Measurements from ENCODE around the gene PROSER2. TPM values are rescaled to one million over a fixed set of nuclear protein-coding genes. Genes with fewer than 3 reads are reported as not detected.

The PROSER2 gene
- total RNA-seq, 1 donor: 6.9 TPM

- peak; percentile 15 for DNase-seq (ENCODE audit: insufficient read length, low spot score, missing footprints)
- Histone ChIP-seq H3K4me3 (ENCODE audit: insufficient read depth, low read length) (no peak overlapping the region), H2AFZ (ENCODE audit: low read length) (no peak overlapping the region), H3K27ac (ENCODE audit: low read depth, low read length) (no peak overlapping the region), H3K4me2 (ENCODE audit: insufficient read depth, low read length) (no peak overlapping the region), H3K27me3 (ENCODE audit: insufficient read depth, low read length) (no peaks in the 10 kb centered on the region), H3K4me1 (ENCODE audit: insufficient read depth, low read length) (no peaks in the 10 kb centered on the region), H4K20me1 (ENCODE audit: insufficient read depth, low read length) (no peaks in the 10 kb centered on the region), H3K36me3 (ENCODE audit: insufficient read depth, low read length) (no peaks in the 10 kb centered on the region), H3K9me3 (ENCODE audit: low read depth, low read length) (no peaks in the 10 kb centered on the region), H3K79me2 (ENCODE audit: insufficient read depth, low read length) (no peaks in the 10 kb centered on the region)
- TF ChIP-seq CTCF (IDR thresholded peaks at IDR 0.05; ENCODE audit: extremely low read depth, low read depth, low read length): no peak
These were observed 70.7 kb downstream of the PROSER2 start for GRCh38 chr10:11893749-11894278.

GRCh38 chr10:11894381-11895107 lies 71.4 kb downstream of the PROSER2 start:
- Histone ChIP-seq H2AFZ (ENCODE audit: low read length) (no peak overlapping the region), H3K79me2 (ENCODE audit: insufficient read depth, low read length) (no peaks in the 10 kb centered on the region), H3K27me3 (ENCODE audit: insufficient read depth, low read length) (no peaks in the 10 kb centered on the region), H3K9me3 (ENCODE audit: low read depth, low read length) (no peaks in the 10 kb centered on the region), H3K4me3 (ENCODE audit: insufficient read depth, low read length) (no peak overlapping the region), H4K20me1 (ENCODE audit: insufficient read depth, low read length) (no peaks in the 10 kb centered on the region), H3K36me3 (ENCODE audit: insufficient read depth, low read length) (no peaks in the 10 kb centered on the region), H3K27ac (ENCODE audit: low read depth, low read length) (no peak overlapping the region), H3K4me2 (ENCODE audit: insufficient read depth, low read length) (no peak overlapping the region), H3K4me1 (ENCODE audit: insufficient read depth, low read length) (no peaks in the 10 kb centered on the region)
- TF ChIP-seq CTCF (IDR thresholded peaks at IDR 0.05; ENCODE audit: extremely low read depth, low read depth, low read length): no peak
- DNase-seq (ENCODE audit: insufficient read length, low spot score, missing footprints): peak; percentile 56

GRCh38 chr10:11895108-11895466 lies 71.9 kb downstream of the PROSER2 start:
- Histone ChIP-seq H3K27ac (ENCODE audit: low read depth, low read length) (no peak overlapping the region), H3K4me2 (ENCODE audit: insufficient read depth, low read length) (no peak overlapping the region), H3K4me1 (ENCODE audit: insufficient read depth, low read length) (no peaks in the 10 kb centered on the region), H3K79me2 (ENCODE audit: insufficient read depth, low read length) (no peaks in the 10 kb centered on the region), H4K20me1 (ENCODE audit: insufficient read depth, low read length) (no peaks in the 10 kb centered on the region), H3K27me3 (ENCODE audit: insufficient read depth, low read length) (no peaks in the 10 kb centered on the region), H3K9me3 (ENCODE audit: low read depth, low read length) (no peaks in the 10 kb centered on the region), H3K4me3 (ENCODE audit: insufficient read depth, low read length) (no peak overlapping the region), H3K36me3 (ENCODE audit: insufficient read depth, low read length) (no peaks in the 10 kb centered on the region), H2AFZ (ENCODE audit: low read length) (no peak overlapping the region)
- DNase-seq (ENCODE audit: insufficient read length, low spot score, missing footprints): peak; percentile 62
- no peak for TF ChIP-seq CTCF (IDR thresholded peaks at IDR 0.05; ENCODE audit: extremely low read depth, low read depth, low read length)

GRCh38 chr10:11895598-11895997 lies 72.4 kb downstream of the PROSER2 start:
- Histone ChIP-seq H3K4me3 (ENCODE audit: insufficient read depth, low read length) (no peak overlapping the region), H4K20me1 (ENCODE audit: insufficient read depth, low read length) (no peaks in the 10 kb centered on the region), H3K79me2 (ENCODE audit: insufficient read depth, low read length) (no peaks in the 10 kb centered on the region), H3K27me3 (ENCODE audit: insufficient read depth, low read length) (no peaks in the 10 kb centered on the region), H3K4me1 (ENCODE audit: insufficient read depth, low read length) (no peaks in the 10 kb centered on the region), H3K4me2 (ENCODE audit: insufficient read depth, low read length) (no peak overlapping the region), H3K27ac (ENCODE audit: low read depth, low read length) (no peak overlapping the region), H3K9me3 (ENCODE audit: low read depth, low read length) (no peaks in the 10 kb centered on the region), H3K36me3 (ENCODE audit: insufficient read depth, low read length) (no peaks in the 10 kb centered on the region), H2AFZ (ENCODE audit: low read length) (no peak overlapping the region)
- TF ChIP-seq CTCF (IDR thresholded peaks at IDR 0.05; ENCODE audit: extremely low read depth, low read depth, low read length): no peak
- no peak for DNase-seq (ENCODE audit: insufficient read length, low spot score, missing footprints)
